ENCODE data around the gene CASD1.

Gene CASD1

DNA sequence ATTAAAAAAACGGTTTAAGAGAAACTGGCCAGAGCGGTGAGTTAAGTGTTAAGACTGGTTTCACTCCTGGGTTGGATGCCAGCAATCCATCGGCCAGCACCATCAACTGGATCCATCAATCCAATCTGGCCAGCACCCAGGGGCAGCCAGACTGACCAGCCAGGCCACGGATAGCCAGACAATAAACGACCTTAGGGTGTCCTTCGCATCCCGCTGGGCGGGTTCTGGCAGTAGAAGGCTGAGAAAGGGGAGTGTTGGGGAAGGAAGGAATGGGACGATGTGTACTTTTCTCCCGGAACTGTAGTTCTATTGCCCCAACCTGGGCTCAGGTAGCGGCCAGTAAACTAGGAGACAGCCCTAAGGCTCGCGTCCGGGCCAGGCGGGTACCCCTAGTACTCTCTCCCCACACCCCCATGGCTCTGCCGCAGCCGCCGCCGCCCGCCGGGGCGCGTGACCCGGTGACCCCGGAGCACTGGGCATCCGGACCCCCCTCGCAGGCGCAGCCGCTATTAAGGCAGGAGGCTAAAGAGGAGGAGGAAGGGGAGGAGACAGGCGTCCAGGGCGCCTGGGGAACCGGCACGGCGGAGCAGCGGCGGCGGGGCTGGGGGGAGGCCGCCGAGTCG, at the start of gene CASD1:
Gene CASD1 (plus strand): TSS at position 546 of the 623 bp plus-strand sequence. CDS start 276 bp downstream, outside the sequence.
- DNase-seq (ENCODE audit: low read depth): peak; percentile 47

DNA sequence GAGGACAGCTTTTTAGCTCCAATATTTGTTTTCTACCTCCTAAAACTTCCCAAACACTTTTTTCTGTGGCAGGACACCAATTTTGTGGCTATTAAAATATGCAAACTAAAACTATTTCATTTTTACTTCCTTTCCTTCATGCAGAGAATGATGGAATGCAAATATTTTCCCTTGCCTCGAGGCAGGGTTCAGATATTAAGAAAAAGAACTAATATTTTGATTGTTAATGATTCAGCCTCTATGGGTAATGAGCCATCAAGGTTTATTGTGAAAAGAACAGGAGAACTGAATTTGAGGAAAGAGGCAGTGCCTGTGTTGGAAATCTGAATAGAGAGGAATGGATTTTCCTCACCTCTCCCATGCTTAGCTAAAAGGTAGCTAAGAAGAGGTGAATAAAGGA, 43.1 kb upstream of the CASD1 start:
- no peak for DNase-seq (ENCODE audit: low read depth)

DNA sequence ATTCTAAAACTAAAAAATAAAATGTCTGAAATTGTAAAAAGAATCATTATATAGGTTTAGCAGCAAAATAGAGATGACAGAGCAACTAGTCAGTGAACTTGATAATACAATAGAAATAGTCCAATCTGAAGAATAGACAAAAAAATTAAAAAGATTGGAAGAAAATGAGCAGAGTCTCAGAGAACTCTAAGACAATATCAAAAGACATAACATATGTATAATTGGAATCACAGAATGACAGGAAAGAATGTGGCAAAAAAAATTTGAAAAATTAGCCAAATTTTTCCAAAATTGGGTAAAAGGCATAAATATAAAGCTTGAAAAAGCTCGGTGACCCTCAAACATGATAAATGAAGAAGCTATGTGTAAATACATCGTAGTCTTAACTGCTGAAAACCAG, 38.0 kb upstream of the CASD1 start:
- DNase-seq (ENCODE audit: low read depth): no peak

DNA sequence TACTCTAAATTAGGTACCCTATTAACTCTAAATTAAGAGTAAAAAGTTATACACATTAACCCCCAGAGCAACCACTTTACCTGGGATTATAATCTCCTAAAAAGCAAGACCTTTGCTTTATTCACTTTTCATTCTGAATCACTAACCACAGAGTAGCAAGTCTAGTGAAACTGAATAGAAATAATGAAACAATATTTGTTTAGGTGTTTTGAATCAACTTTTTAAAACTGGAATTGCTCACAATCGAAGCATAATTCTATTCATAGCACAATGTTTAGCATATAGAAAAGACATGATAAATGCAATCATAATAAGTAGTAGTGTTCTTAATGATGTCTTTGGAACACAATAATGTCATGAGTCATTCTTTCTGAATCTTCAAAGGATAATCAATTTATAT, 37.0 kb upstream of the CASD1 start:
- DNase-seq (ENCODE audit: low read depth): no peak

DNA sequence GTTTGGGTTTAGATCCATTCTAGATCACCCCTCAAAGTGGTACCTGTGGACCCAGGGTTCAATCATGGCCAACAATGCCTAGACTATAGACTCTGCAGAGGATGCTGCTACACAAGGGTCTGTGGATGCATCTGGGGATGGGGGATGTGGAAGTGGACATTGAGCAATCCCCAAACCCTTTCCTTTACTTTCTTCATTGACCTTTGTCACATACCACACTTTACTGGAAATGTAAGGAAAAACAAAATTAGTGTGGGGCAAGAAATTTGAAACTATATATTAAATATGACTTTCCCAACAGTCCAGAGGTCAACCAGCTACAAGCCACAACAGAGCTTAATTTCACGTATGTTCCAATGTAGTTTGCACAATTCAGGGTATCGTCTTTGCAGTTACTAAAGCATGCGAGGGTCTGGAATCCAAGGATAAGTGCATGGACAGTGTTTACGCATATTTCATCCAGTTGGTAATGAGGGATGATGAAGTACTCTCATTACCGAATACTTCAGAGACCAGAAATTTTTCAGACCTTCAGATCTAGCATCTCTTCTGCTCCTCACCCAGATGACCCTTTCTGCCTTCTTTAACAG, 33.3 kb upstream of the CASD1 start:
- no peak for DNase-seq (ENCODE audit: low read depth)

DNA sequence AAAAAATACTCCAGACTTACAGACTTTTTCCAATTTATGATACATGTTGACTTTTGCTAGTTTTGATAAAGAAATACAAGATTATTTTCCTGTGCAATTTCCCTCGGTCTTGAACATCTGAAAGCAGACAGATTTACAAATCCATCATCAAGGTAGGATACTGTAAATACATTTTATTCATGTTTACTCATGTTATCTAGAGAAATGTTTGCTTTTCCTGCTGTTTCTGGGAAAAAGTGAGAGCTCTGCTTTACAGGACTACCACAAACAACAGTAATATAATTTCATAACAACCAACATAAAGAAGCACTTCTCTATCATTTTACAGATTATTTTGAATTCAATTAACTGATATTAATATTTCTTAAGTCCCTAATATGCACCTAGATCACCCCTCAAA, 31.7 kb upstream of the CASD1 start:
- no peak for DNase-seq (ENCODE audit: low read depth)

DNA sequence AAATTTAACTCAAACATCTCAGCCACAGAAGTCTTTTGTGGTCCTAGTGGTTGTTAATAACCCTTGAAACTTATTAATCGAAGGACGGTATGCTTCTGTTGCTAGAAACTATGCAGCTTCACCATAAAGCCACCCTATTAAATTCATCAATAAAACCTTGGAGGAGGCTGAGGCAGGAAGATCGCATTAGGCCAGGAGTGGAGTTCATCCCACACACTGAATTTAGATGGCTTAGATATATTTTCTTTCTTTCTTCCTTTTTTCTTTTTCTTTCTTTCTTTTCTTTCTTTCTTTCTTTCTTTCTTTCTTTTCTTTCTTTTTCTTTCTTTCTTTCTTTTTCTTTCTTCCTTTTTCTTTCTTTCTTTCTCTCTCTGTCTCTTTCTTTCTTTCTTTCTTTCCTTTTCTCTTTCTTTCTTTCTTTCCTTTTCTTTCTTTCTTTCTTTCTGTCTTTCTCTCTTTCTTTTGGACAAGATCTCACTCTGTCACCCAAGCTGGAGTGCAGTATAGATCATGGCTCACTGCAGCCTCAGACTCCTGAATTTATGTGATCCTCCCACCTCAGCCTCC, 30.9 kb upstream of the CASD1 start:
- no peak for DNase-seq (ENCODE audit: low read depth)

DNA sequence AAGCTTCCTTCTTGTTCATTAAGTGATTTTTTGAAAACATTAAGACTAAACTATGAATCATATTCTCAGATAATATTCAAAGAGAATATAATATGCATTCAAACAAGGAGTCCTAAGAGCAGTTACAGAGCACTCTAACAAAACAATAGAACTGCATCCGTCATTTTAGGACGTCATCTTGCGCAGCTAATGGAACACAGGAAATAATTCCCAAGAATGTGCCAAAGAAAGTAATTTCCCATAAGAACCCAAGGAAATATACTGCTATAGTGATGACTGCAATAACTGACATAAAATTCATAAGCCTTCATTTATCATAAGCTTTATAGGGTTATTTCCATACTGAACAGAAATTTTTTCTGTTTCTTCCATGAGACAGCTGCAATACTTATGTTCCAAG, 28.3 kb upstream of the CASD1 start:
- no peak for DNase-seq (ENCODE audit: low read depth)

DNA sequence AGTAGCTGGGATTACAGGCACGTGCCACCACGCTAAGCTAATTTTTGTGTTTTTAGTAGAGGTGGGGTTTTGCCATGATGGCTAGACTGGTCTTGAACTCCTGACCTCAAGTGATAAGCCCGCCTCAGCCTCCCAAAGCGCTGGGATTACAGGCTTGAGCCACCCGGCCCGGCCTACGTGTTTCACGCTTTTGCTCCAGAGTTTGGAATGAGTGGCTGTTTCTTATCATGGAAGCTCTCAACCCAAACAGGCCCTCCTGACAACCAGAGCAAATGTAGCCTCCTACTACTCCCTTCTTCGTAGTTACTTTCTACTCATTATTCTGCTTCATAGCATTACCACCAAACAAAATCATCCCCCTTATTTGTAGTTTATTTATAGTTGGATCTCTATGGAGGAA, 26.8 kb upstream of the CASD1 start:
- DNase-seq (ENCODE audit: low read depth): no peak

DNA sequence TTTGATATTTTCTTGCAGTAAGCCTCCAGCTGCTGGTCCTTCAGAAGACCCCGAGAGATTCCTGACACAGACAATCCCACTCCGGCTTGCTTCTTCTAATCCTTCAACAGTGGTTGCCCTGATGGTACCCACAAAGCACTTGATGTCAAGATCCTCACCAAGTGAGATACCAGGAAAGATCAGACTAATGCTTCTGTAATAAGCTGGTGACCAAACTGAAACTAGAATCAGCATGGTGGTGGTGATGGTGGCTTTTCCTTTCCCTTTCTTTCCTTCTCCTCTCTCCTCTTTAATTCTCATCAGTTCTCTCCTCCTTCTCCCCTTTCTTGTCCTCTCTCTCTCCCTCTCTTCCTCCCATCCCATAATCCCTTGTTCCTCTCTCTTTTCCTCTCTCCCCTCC, 25.8 kb upstream of the CASD1 start:
- DNase-seq (ENCODE audit: low read depth): no peak

DNA sequence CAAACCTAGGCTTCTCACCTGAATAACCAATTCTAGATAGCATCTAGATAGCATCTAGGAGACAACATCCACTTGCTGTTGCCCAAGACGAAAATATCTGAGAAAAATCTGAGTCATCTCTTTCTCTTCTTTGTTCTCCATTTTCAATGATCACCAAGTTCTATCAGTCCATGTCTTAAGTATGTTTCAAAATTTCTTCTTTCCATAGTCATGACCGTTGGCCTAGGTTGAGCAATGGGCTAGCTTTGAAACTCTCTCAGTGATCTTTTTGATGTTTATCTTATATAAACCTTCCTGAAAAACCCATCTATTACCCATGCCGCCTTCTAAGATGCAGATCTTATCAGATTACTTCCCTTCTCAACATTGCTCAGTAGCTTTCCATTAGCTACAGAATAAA, 23.4 kb upstream of the CASD1 start:
- DNase-seq (ENCODE audit: low read depth): no peak

DNA sequence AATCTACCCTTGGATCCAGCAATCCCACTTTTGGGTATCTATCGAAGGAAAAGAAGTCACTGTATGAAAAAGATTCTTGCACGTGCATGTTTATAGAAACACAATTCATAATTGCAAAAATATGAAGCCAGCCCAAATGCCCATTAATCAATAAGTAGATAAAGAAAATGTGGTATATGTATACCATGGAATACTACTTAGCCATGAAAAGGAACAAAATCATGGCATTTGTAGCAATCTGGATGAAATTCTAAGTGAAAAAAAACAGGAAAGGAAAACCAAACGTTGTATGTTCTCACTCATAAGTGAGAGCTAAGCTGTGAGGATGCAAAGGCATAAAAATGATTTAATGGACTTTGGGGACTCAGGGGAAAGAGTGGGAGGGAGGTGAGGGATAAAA, 18.2 kb upstream of the CASD1 start:
- no peak for DNase-seq (ENCODE audit: low read depth)

DNA sequence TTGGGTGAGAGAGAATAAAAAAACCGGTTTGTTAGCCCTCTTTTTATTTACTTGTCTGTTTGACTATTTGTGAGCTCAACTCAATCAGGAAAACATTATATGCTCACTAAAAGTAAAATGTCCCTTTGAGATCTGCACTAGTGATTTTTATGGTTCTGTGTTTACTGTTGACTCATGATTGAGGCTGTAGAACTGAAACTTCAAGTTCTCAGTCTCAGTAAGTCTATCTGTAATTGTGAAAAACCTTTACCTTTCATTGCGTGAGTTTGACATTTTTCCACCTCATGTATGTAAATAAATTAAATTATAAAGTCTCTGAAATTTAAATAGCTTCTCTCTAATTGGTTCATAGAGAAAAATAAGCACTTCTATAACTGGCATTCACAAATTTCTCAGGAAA, 17.0 kb upstream of the CASD1 start:
- DNase-seq (ENCODE audit: low read depth): no peak

DNA sequence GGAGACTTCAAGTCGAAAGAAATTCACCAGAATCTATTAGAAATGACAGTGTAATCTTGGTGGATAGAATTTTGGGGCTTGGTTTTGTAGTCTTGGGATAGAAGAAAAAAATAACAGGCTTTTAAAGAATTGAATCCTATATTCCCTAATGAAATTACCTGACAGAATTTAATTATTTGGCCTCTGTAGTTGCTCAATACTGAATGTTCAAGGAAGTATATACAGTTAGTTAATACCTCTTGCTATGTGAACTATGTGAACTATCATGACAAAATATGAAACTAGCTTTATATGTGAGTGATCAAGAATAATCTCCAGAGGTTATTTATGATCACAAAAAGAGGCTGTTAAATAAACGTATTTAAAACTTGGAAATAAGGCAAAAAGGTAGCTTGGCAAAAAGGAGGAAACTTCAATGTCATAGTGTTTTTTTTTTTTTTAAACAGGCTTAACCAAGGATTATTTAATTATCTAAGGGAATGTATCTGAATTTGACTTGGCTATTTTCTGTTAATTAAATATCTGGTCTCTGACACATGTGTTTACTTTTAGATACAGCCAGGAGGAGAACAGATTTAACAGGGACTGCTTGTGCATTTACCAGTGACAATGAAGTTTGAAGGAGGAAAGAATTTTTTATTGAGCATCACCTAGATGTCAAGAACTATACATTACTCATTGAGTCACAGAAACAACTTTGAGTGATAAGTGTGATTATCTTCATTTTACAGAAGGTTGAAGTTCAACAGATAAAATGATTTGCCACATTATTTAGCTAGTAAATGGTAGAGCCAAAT, 11.5 kb upstream of the CASD1 start:
- no peak for DNase-seq (ENCODE audit: low read depth)

DNA sequence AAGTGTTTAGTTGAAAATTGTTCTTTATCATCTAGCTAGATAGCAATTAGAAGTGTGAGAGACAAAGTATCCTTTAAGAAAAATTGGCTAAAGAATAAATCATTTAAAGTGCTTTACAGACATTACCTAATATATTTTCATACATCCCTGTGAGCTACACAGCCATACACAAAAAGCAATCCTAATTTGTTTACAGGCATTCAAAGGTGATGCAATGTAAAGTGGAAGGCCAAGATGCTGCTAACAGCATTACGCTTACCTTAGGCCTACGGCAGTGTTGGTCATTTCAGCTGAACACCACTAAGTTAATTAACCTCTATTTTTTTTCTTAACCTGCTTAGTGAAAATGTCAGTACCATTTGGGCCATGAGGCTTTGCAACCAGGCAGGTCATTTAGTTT, 10.7 kb upstream of the CASD1 start:
- DNase-seq (ENCODE audit: low read depth): no peak

DNA sequence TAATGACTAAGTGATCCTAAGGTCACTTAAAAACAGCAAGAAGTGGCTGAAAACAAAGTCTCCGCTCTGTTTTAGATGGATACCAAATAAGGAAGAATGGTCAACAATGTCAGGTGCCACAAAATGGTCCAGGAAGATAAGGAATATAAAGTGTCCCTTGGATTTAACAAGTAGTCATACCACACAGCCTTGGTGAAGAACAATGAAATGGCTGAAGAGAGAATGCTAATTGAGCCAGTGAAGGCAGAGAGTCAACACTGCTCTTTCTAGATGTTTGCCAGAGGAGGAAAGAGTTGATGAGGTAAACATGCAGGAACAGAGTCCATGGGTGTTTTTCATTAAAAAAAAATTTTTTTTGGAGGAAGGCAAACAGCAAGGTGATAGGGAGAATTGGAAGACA, 2.1 kb upstream of the CASD1 start:
- DNase-seq (ENCODE audit: low read depth): no peak

DNA sequence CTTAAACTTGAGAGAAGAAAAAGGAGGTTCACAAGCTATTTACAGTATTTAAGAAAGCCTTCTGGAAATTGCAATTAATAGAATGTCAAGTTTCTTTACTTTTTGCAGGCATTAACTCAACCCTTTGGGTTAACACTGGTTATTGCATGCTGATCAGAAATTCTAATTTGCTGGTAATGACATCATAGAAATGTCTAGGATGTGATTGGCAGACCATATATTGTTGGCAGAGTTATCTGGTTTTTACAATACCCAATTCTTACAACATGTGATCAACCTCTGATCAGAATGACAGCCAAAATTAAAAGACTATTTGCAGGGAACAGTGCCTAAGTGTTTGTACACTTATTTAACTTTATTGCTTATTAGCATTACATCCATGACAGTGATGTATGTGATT, 1.6 kb upstream of the CASD1 start:
- no peak for DNase-seq (ENCODE audit: low read depth)

DNA sequence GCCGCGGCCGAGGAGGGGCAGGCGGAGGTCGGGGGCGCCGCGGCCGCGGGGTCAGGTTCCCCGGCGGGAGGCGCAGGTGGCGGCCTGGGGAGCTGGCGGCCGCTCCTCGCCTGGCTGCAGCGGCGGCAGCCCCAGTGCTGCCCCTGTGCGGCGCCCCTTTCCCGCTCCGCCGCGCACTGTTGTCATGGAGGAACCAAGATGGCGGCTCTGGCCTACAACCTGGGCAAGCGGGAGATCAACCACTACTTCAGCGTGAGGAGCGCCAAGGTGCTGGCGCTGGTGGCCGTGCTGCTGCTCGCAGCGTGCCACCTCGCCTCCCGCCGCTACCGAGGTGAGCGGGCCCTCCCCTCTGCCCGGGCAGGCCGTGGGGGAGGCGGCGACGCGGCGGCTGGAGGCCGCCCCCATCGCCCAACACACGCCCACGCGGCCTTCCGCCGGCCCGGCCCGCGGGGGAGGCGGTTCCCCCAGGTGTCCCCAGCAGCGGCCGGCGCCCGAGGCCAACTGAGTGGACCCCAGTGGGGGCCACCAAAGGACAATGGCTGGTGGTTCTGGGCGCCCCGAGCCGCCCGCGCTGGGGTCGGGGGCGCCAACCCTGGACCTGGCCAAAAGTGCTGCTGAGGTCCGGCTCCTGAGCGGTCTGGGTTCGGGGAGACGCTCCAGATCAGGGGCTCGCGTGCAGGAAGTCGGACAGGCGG, 425 bp downstream of the CASD1 start:
- peak; percentile 50 for DNase-seq (ENCODE audit: low read depth)

DNA sequence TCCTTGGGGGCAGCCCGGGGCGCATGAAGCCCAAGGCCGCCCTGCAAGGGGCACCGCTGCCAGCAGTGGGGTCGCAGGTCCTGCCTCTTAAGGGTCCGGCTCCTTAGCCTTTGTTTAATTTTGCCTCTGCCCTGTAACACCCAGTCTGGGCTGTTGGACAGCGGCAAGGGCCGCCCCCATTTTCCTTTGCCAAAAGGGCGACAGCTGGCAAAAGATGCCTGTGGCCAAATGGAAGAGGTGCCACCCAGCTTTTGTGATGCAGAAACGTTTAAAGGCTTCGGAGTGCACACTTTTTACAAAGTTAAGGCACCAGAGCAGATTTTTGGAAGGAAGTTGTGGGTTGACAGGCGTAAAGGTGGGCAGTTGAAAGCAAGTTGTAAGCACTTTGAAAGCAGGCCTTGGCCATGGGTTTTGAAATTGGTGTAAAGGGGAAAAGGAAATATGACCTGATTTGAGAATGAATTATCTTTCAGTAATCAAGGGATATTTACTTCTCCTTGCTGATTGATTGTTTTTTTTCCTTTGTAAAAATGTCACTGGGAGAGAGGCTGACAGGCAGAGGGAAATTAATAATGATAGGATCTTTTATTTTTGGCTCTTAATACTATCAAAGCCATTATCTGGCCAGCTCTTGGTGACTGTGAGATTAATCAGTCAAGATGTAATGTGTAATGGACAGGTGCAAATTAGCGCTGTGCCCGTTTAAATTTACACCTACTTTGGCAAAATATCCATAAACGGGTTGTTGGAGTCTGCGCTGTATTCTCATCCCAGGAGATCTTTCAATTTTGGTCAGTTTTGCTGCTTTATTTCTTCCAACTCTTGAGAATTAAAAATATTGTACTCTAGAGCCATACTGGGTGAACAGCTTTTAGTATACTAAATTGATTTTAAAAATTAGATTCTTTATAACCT, 1.2 kb downstream of the CASD1 start:
- DNase-seq (ENCODE audit: low read depth): no peak

DNA sequence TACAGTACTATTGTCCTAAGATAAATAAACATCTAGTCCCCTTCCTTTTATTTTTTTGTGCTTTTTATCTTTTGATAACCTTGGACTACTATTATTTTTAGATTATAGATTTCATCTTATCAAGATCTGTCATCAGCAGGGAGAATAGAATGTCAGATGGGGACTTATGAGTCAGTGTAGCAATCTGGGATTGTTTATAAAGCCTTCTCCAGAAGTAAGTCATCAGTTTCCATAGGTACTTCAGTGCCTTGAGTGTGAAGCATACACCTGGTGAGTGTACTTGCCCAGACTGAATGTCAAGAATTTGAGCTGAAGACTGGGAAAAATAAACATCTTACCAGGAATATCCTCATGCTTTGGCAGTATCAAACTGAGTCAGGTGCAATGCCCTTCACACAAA, 2.1 kb downstream of the CASD1 start:
- DNase-seq (ENCODE audit: low read depth): no peak

DNA sequence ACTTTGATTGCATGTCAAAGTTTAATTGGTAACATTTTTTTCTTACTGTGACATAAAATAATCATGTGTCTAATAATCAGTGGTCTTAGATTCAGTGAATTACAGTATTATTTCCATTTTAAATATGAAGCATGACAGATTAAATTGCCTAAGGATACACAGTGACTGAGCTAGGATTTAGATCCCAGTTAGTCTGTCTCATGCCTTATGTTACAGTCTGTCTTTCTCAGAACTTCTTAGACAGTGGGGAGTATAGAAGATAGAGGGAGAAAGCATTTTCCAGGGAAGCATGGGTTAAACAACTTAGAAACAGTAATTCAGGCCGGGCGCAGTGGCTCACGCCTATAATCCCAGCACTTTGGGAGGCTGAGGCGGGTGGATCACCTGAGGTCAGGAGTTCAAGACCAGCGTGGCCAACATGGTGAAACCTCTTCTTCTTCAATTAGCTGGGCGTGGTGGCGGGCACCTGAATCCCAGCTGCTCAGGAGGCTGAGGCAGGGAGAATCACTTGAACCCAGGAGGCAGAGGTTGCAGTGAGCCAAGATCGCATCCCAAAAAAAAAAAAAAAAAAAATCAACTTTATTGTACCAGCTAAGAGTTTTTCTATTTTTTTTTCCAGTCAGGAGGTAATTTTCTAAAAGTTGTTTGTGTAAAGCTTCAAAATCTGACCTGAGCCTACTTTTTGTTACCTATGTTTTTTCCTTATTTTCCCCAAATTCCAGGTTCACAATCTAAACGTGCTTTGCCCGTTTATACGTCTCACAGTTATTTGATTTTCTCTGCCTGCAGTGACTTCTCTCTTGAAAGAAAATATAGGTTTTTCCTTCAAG, 3.3 kb downstream of the CASD1 start:
- no peak for DNase-seq (ENCODE audit: low read depth)
